Fibroblast of skin of back (primary cell): ENCODE measurements around the gene TSKS.

Experiments
- DNase-seq: peaks from one replicate; pipeline ENCODE4 v3.0.0-alpha.2; 2013

Gene TSKS

GRCh38 chr19:49792829-49793560, 29.9 kb upstream of the TSKS start:
- DNase-seq, result no peak

- no peak for DNase-seq
These were observed 28.8 kb upstream of the TSKS start for GRCh38 chr19:49791776-49792445.

DNA sequence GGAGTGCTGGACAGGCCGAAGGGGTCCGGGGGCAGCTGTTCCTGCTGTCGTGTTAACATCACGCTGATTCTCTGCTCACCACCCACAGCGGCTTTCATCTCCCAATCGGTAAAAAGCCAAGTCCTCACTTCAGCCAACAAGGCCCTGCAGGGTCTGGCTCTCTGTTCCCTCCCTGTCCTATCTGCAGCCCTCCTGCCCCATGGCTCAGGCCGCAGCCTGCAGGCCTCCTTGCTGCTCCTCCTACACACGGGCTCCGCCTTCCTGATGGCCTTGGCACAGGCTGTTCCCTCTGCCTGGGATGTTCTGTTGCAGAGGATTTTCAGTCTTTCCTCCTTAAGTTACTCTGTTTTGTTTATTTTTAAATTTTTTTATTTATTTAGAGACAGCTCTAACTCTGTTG, 27.8 kb upstream of the TSKS start:
- DNase-seq, result no peak

GRCh38 chr19:49788857-49789256, 25.8 kb upstream of the TSKS start:
- no peak for DNase-seq

GRCh38 chr19:49787746-49788145, 24.6 kb upstream of the TSKS start:
- DNase-seq, result no peak

GRCh38 chr19:49786376-49786820, 23.3 kb upstream of the TSKS start:
- DNase-seq, result peak; percentile 27

GRCh38 chr19:49782515-49782914, 19.4 kb upstream of the TSKS start:
- no peak for DNase-seq

- DNase-seq, result no peak
These were observed 18.3 kb upstream of the TSKS start for GRCh38 chr19:49781394-49781793.

GRCh38 chr19:49780861-49781260, 17.8 kb upstream of the TSKS start:
- no peak for DNase-seq

DNA sequence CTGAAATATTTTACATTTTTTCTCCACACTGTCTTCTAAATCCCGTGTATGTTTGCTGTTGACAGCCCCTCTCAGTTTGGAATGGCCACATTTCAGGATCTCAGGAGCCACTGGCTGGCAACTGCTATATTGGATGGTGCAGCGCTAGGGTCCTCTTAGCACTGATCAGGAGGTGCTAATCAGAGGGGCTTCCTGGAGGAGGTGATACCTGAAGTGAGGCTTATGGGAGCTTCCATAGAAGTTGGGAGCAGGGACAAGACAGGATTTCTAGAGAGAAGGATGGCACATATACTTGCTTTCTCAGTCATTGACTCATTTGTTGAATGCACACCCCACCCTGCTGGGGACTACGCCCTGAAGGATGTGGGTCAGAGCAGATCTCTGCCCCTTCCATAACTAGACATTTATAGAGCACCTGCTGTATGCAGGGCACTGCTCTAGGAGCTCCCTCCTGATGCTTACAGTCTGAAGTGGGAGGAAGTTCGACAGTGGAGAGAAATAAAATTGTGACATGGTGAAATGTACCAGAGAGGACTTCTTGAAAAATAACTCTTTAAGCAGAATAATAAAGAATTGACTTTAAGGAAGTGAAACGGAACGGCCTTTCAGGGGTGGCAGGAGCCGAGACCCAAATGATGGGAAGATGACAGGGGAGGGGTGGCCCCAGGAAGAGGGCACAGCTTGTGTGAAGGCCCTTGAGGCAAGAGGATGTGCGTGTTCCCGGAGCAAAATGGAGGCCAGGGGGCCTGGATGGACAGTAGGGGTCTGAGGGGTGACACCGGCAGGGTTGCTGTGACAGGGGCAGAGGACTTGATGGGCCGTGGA, 16.8 kb upstream of the TSKS start:
- no peak for DNase-seq

- DNase-seq, result no peak
These were observed 13.3 kb upstream of the TSKS start for GRCh38 chr19:49776371-49776764.

GRCh38 chr19:49775742-49776370, 12.8 kb upstream of the TSKS start:
- no peak for DNase-seq

DNA sequence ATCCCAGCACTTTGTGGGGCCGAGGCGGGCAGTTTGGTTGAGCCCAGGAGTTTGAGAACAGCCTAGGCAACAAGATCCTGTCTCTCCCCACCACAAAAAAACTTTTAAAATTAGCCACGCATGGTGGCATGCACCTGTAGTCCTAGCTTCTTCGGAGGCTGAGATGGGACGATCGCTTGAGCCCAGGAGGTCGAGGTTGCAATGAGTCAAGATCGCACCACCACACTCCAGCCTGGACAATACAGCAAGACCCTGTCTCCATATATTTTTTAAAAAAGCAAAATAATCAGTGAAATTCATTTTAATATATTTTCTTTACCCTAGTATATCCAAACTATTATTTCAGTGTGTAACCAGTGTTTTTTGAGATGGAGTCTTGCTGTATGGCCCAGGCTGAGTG, 11.9 kb upstream of the TSKS start:
- DNase-seq, result no peak

DNA sequence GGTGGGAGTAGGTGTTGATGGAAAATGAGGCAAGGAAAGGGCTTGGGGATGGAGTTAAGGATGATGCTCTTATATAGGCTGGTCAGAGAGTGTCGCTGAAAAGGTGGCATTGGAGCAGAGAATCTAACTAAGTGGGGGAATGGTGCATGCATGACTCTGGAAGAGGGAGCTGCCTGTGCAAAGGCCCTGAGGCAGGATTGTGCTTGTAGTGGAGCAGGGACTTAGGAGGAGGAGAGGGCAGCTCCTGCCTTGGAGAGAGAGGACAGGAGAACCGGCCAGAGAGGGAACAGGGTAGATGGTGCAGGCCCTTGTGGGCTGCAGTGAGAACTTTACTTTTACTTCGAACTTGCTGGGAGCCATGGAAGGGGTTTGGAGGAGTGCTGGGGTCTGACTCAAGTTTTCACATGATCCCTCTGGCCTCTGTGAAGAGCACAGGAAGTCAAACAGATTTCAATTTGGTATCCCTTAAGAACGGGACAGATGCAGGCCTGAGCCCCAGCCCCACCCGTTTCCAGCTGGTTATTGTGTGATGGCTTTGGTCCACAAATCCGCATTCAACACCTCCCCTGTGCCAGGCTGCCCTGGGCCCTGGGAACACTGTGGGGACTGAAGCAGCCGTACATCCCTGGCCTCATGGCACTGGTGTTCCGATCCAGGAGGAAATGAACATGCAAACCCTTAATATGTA, 10.7 kb upstream of the TSKS start:
- no peak for DNase-seq

- DNase-seq, result no peak
These were observed 9.8 kb upstream of the TSKS start for GRCh38 chr19:49772850-49773432.

DNA sequence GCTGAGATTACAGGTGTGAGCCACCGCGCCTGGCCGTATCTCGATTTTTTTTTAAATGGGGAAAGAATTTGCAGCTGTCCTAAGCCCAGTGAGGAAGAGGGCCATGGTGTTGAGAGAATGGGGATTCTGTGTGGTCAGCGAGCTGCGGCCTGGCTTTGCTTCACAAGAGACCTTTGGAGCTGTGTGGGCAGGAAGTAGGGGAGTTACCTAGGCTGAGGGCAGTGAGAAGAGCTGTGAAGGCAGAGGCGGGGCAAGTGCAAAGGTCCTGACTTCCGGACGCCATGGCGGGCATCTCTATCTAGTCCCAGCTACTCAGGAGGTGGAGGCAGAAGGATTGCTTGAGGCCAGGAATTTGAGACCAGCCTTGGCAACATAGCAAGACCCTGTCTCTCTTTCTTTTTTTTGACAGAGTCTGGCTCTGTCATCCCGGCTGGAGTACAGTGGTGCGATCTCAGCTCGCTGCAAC, 8.6 kb upstream of the TSKS start:
- no peak for DNase-seq

DNA sequence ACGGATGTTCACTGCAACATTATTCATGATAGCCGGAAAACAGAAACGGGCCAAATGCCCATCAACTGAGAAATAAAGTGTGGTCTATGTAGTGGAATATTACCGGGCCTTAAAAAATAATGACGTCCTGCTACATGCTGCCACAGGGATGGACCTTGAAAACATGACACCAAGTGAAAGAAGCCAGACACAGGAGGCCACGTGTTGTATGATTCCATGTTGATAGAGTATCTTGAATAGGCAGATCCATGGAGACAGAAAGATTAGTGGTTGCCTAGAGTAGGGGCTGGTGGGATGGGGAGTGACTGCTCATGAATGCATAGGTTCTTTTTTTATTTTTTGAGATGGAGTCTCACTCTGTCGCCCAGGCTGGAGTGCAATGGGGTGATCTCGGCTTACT, 7.4 kb upstream of the TSKS start:
- DNase-seq, result no peak

- no peak for DNase-seq
These were observed 5.0 kb upstream of the TSKS start for GRCh38 chr19:49767967-49768581.

- DNase-seq, result no peak
These were observed 4.3 kb upstream of the TSKS start for GRCh38 chr19:49767381-49767780.

DNA sequence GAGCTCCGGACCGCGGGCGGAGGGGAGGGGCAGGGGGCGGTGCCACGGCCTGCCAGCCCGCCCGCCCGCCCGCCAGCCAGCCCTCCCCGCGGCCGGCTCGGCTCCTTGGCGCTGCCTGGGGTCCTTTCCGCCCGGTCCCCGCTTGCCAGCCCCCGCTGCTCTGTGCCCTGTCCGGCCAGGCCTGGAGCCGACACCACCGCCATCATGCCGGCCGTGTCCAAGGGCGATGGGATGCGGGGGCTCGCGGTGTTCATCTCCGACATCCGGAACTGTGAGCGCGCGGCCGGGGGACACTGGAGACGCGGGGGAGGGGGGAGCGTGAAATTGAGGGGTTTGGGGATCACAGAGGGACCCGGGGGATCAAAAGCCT, 3.8 kb upstream of the TSKS start, which contains the start of gene AP2A1:
Gene AP2A1 (plus strand): TSS at position 72 of the 370 bp plus-strand sequence. CDS start 133 bp downstream, at position 205.
- DNase-seq, result no peak
